ENCODE data around the gene LRRC4C.

Gene LRRC4C

GRCh38 chr11:41246399-41246745 lies 213.1 kb downstream of the LRRC4C start:
- no peak for DNase-seq

- no peak for DNase-seq
These were observed 213.6 kb downstream of the LRRC4C start for GRCh38 chr11:41245704-41246398.

GRCh38 chr11:41245184-41245583 lies 214.3 kb downstream of the LRRC4C start:
- no peak for DNase-seq

GRCh38 chr11:41237382-41237781 lies 222.1 kb downstream of the LRRC4C start:
- DNase-seq: no peak

GRCh38 chr11:41235668-41236067 lies 223.8 kb downstream of the LRRC4C start:
- no peak for DNase-seq

GRCh38 chr11:41225856-41226633 lies 233.4 kb downstream of the LRRC4C start:
- no peak for DNase-seq

GRCh38 chr11:41222236-41222635 lies 237.2 kb downstream of the LRRC4C start:
- no peak for DNase-seq

GRCh38 chr11:41206388-41206787 lies 253.1 kb downstream of the LRRC4C start:
- no peak for DNase-seq

GRCh38 chr11:41201156-41201555 lies 258.3 kb downstream of the LRRC4C start:
- DNase-seq: no peak

GRCh38 chr11:41190437-41191082 lies 268.9 kb downstream of the LRRC4C start:
- no peak for DNase-seq

- no peak for DNase-seq
These were observed 269.6 kb downstream of the LRRC4C start for GRCh38 chr11:41189701-41190436.

- no peak for DNase-seq
These were observed 281.7 kb downstream of the LRRC4C start for GRCh38 chr11:41177791-41178190.

GRCh38 chr11:41175304-41175972 lies 284.0 kb downstream of the LRRC4C start:
- DNase-seq: no peak

GRCh38 chr11:41146326-41146725 lies 313.1 kb downstream of the LRRC4C start:
- no peak for DNase-seq

GRCh38 chr11:41145420-41145819 lies 314.0 kb downstream of the LRRC4C start:
- DNase-seq: no peak

GRCh38 chr11:41134971-41135370 lies 324.5 kb downstream of the LRRC4C start:
- DNase-seq: no peak

- no peak for DNase-seq
These were observed 326.4 kb downstream of the LRRC4C start for GRCh38 chr11:41133023-41133422.

- no peak for DNase-seq
These were observed 337.9 kb downstream of the LRRC4C start for GRCh38 chr11:41121600-41121999.

GRCh38 chr11:41119484-41119883 lies 340.0 kb downstream of the LRRC4C start:
- no peak for DNase-seq

- DNase-seq: no peak
These were observed 340.9 kb downstream of the LRRC4C start for GRCh38 chr11:41118521-41118920.

- DNase-seq: no peak
These were observed 342.5 kb downstream of the LRRC4C start for GRCh38 chr11:41116970-41117369.

- no peak for DNase-seq
These were observed 344.4 kb downstream of the LRRC4C start for GRCh38 chr11:41115066-41115465.

GRCh38 chr11:41113160-41113559 lies 346.3 kb downstream of the LRRC4C start:
- no peak for DNase-seq

Measured in DMS79 (cell line).